ENCODE data around the gene NKD1. TPM values are rescaled to one million over a fixed set of nuclear protein-coding genes. Genes with fewer than 3 reads are reported as not detected.

NKD1 gene
- polyA plus RNA-seq, 2 donors, result 1.1 to 2.0 TPM

DNA sequence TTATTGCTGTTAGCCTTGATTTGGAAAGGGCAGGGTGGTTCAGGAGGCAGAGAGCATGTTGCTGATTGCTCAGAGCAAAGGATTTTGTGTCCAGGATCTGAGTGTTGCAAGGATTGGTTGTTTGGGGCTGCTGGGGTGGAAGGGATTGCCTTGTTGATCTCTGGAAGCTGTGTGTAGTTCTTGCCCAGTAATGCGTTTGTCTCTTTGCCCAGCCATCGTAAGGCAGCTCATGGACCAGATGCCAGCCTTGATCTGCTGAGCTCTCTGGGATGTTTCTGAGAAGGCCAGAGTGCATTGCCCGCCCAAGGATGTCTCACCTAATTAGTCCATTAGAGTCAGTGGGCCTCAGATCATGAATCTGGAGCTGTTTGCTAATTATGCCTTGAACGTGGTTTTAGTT is 33.6 kb downstream of the NKD1 start:
- 69 to 74% methylated on average over 4 of the region's 4 CpGs for WGBS, 2 donors
- Histone ChIP-seq H3K4me3 (ENCODE audit: low read depth in 1 of 2, low read length in 2 of 2) (no peak overlapping the region), H3K4me1 (ENCODE audit: control insufficient read depth in 2 of 2, insufficient read depth in 2 of 2, low read length in 1 of 2) (peaks cover 3 to 10% of the 10 kb centered on the region in 2 donors)

DNA sequence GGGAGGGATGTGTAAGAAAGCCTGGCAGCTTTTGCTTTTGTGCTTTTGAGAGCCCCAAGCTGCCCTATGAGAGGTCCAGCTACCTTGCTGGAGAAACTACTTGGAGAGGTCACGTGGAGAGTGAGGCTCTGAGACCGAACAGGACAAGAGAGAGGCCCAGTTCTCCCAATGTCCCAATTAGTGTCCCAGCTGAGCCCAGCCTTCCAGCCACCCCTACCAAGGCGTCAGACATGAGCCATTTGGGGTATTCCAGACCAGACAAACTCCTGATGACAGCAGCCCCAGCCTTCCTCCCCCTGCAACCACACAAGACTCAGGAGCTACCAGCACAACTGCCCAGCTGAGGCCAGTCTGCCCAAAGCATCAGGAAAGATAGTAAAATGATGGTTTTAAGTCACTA is 35.0 kb downstream of the NKD1 start:
- Histone ChIP-seq H3K27ac (ENCODE audit: low read depth in 2 of 2, low read length in 1 of 2) (no peak overlapping the region), H3K36me3 (ENCODE audit: control insufficient read depth in 2 of 2, insufficient read depth in 2 of 2, low read length in 1 of 2) (peaks cover 0 to 3% of the 10 kb centered on the region in 2 donors), H3K9me3 (ENCODE audit: control insufficient read depth in 2 of 2, insufficient read depth in 1 of 2, low read depth in 1 of 2, low read length in 1 of 2) (no peaks in the 10 kb centered on the region), H3K4me3 (ENCODE audit: low read depth in 1 of 2, low read length in 2 of 2) (no peak overlapping the region), H3K4me1 (ENCODE audit: control insufficient read depth in 2 of 2, insufficient read depth in 2 of 2, low read length in 1 of 2) (peaks cover 3 to 10% of the 10 kb centered on the region in 2 donors), H3K27me3 (ENCODE audit: control insufficient read depth in 1 of 2, insufficient read depth in 2 of 2, low read length in 2 of 2) (no peaks in the 10 kb centered on the region)
- WGBS, 2 donors, result 89 to 93% methylated on average over 3 of the region's 3 CpGs

More for the DNA sequence above, 33.6 kb downstream of the NKD1 start:
- Histone ChIP-seq H3K9me3 (ENCODE audit: control insufficient read depth in 2 of 2, insufficient read depth in 1 of 2, low read depth in 1 of 2, low read length in 1 of 2) (no peaks in the 10 kb centered on the region), H3K27me3 (ENCODE audit: control insufficient read depth in 1 of 2, insufficient read depth in 2 of 2, low read length in 2 of 2) (no peaks in the 10 kb centered on the region), H3K27ac (ENCODE audit: low read depth in 2 of 2, low read length in 1 of 2) (peak overlapping the region; percentile 10 to 38), H3K36me3 (ENCODE audit: control insufficient read depth in 2 of 2, insufficient read depth in 2 of 2, low read length in 1 of 2) (peaks cover 0 to 3% of the 10 kb centered on the region in 2 donors)

GRCh38 chr16:50584033-50584722 is 36.0 kb downstream of the NKD1 start:
- WGBS, 2 donors, result 60 to 64% methylated on average over 6 of the region's 6 CpGs
- no peak overlapping the region for H3K4me3 ChIP-seq (ENCODE audit: low read depth in 1 of 2, low read length in 2 of 2)
- no peaks in the 10 kb centered on the region for H3K27me3 ChIP-seq (ENCODE audit: control insufficient read depth in 1 of 2, insufficient read depth in 2 of 2, low read length in 2 of 2)
- no peaks in the 10 kb centered on the region for H3K36me3 ChIP-seq (ENCODE audit: control insufficient read depth in 2 of 2, insufficient read depth in 2 of 2, low read length in 1 of 2)
- peaks cover 3 to 10% of the 10 kb centered on the region in 2 donors for H3K4me1 ChIP-seq (ENCODE audit: control insufficient read depth in 2 of 2, insufficient read depth in 2 of 2, low read length in 1 of 2)
- no peaks in the 10 kb centered on the region for H3K9me3 ChIP-seq (ENCODE audit: control insufficient read depth in 2 of 2, insufficient read depth in 1 of 2, low read depth in 1 of 2, low read length in 1 of 2)
- H3K27ac ChIP-seq (ENCODE audit: low read depth in 2 of 2, low read length in 1 of 2), result peak overlapping the region; percentile 26 to 79

GRCh38 chr16:50585331-50585776 is 37.2 kb downstream of the NKD1 start:
- WGBS, 2 donors, result 49 to 59% methylated on average over 16 of the region's 16 CpGs
- Histone ChIP-seq H3K27me3 (ENCODE audit: control insufficient read depth in 1 of 2, insufficient read depth in 2 of 2, low read length in 2 of 2) (no peaks in the 10 kb centered on the region), H3K9me3 (ENCODE audit: control insufficient read depth in 2 of 2, insufficient read depth in 1 of 2, low read depth in 1 of 2, low read length in 1 of 2) (no peaks in the 10 kb centered on the region), H3K27ac (ENCODE audit: low read depth in 2 of 2, low read length in 1 of 2) (peak overlapping the region; percentile 71 to 79), H3K4me3 (ENCODE audit: low read depth in 1 of 2, low read length in 2 of 2) (no peak overlapping the region), H3K4me1 (ENCODE audit: control insufficient read depth in 2 of 2, insufficient read depth in 2 of 2, low read length in 1 of 2) (peaks cover 3% of the 10 kb centered on the region in 2 donors), H3K36me3 (ENCODE audit: control insufficient read depth in 2 of 2, insufficient read depth in 2 of 2, low read length in 1 of 2) (no peaks in the 10 kb centered on the region)

DNA sequence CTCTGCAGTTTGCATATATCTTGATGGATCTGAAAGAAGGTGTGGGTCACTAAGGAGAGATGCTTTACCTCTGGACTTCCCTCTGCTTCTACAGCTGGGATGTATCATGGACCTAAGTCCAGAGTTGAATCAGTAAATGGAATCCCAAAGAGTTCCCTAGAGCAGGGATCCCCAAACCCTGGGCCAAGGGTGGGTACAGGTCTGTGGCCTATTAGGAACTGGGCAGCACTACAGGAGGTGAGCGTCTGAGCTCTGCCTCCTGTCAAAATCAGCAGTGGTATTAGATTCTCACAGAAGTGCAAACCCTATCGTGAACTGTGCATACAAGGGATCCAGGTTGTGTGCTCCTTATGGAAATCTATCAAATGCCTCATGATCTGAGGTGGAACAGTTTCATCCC is 39.3 kb downstream of the NKD1 start:
- WGBS, 2 donors, result 96 to 97% methylated on average over 2 of the region's 2 CpGs
- H3K4me3 ChIP-seq (ENCODE audit: low read depth in 1 of 2, low read length in 2 of 2), result no peak overlapping the region
- H3K9me3 ChIP-seq (ENCODE audit: control insufficient read depth in 2 of 2, insufficient read depth in 1 of 2, low read depth in 1 of 2, low read length in 1 of 2), result no peaks in the 10 kb centered on the region
- H3K36me3 ChIP-seq (ENCODE audit: control insufficient read depth in 2 of 2, insufficient read depth in 2 of 2, low read length in 1 of 2), result no peaks in the 10 kb centered on the region
- peaks cover 3 to 10% of the 10 kb centered on the region in 2 donors for H3K4me1 ChIP-seq (ENCODE audit: control insufficient read depth in 2 of 2, insufficient read depth in 2 of 2, low read length in 1 of 2)
- H3K27me3 ChIP-seq (ENCODE audit: control insufficient read depth in 1 of 2, insufficient read depth in 2 of 2, low read length in 2 of 2), result no peaks in the 10 kb centered on the region
- no peak overlapping the region for H3K27ac ChIP-seq (ENCODE audit: low read depth in 2 of 2, low read length in 1 of 2)

GRCh38 chr16:50588276-50588675 is 40.1 kb downstream of the NKD1 start:
- no peaks in the 10 kb centered on the region for H3K9me3 ChIP-seq (ENCODE audit: control insufficient read depth in 2 of 2, insufficient read depth in 1 of 2, low read depth in 1 of 2, low read length in 1 of 2)
- WGBS, 2 donors, result 86 to 89% methylated on average over 2 of the region's 2 CpGs
- no peaks in the 10 kb centered on the region for H3K36me3 ChIP-seq (ENCODE audit: control insufficient read depth in 2 of 2, insufficient read depth in 2 of 2, low read length in 1 of 2)
- H3K27ac ChIP-seq (ENCODE audit: low read depth in 2 of 2, low read length in 1 of 2), result no peak overlapping the region
- H3K27me3 ChIP-seq (ENCODE audit: control insufficient read depth in 1 of 2, insufficient read depth in 2 of 2, low read length in 2 of 2), result no peaks in the 10 kb centered on the region
- H3K4me1 ChIP-seq (ENCODE audit: control insufficient read depth in 2 of 2, insufficient read depth in 2 of 2, low read length in 1 of 2), result peaks cover 0 to 10% of the 10 kb centered on the region in 2 donors
- H3K4me3 ChIP-seq (ENCODE audit: low read depth in 1 of 2, low read length in 2 of 2), result no peak overlapping the region

- Histone ChIP-seq H3K27ac (ENCODE audit: low read depth in 2 of 2, low read length in 1 of 2) (no peak overlapping the region), H3K9me3 (ENCODE audit: control insufficient read depth in 2 of 2, insufficient read depth in 1 of 2, low read depth in 1 of 2, low read length in 1 of 2) (no peaks in the 10 kb centered on the region), H3K4me1 (ENCODE audit: control insufficient read depth in 2 of 2, insufficient read depth in 2 of 2, low read length in 1 of 2) (peaks cover 0 to 15% of the 10 kb centered on the region in 2 donors), H3K36me3 (ENCODE audit: control insufficient read depth in 2 of 2, insufficient read depth in 2 of 2, low read length in 1 of 2) (no peaks in the 10 kb centered on the region), H3K27me3 (ENCODE audit: control insufficient read depth in 1 of 2, insufficient read depth in 2 of 2, low read length in 2 of 2) (no peaks in the 10 kb centered on the region), H3K4me3 (ENCODE audit: low read depth in 1 of 2, low read length in 2 of 2) (no peak overlapping the region)
- 69 to 73% methylated on average over 6 of the region's 6 CpGs for WGBS, 2 donors
Measured at GRCh38 chr16:50591209-50591608, 43.0 kb downstream of the NKD1 start.

DNA sequence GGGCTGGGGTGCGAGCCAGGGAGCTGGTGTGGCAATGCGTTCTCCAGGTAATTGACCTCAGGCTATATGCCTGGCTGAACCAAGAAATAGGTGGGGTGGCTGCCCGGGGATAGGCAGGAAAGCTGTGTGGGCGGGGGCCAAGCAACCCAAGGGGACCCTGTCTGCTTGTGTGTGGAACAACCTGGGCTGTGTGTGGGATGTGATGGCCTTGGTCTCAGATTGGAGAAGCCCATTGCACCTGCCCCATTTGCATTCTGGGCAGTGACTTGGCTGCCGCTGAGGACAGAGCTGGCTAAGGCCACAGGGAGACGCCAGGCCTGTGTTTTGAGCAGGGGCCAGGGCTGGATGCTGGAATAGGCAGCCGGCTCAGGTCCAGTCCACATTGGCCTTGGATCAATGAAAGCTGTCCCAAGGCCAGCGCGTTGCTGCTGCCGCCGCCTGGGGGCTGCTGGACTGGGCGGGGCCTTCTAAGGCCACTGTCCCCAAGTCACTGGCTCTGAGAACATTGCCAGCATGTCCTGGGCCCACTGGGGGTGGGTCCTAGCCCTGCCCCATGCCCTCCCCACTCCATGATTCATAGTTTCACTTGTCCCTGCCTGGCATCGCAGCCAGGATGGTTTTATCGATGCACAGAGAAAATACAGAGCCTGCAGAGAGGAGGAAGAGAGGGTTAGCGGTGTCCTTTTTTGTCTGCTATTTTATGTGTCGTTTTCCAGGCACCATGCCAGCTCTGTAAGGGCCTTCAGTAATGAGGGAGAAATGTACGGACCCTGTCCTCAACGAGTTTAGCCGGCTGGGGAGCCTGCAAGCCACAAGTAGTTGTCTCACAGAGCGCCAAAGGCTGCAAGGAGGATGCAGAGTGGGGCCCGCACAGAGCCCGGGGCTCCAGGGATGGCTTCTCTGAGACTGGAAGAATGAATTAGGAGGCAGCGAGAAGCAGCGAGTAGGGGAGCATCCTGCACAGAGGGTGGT is 43.9 kb downstream of the NKD1 start:
- peaks cover 0 to 15% of the 10 kb centered on the region in 2 donors for H3K4me1 ChIP-seq (ENCODE audit: control insufficient read depth in 2 of 2, insufficient read depth in 2 of 2, low read length in 1 of 2)
- H3K9me3 ChIP-seq (ENCODE audit: control insufficient read depth in 2 of 2, insufficient read depth in 1 of 2, low read depth in 1 of 2, low read length in 1 of 2), result no peaks in the 10 kb centered on the region
- no peak overlapping the region for H3K4me3 ChIP-seq (ENCODE audit: low read depth in 1 of 2, low read length in 2 of 2)
- no peaks in the 10 kb centered on the region for H3K27me3 ChIP-seq (ENCODE audit: control insufficient read depth in 1 of 2, insufficient read depth in 2 of 2, low read length in 2 of 2)
- WGBS, 2 donors, result 33 to 36% methylated on average over 24 of the region's 24 CpGs
- H3K27ac ChIP-seq (ENCODE audit: low read depth in 2 of 2, low read length in 1 of 2), result peak overlapping the region; percentile 13 to 50
- no peaks in the 10 kb centered on the region for H3K36me3 ChIP-seq (ENCODE audit: control insufficient read depth in 2 of 2, insufficient read depth in 2 of 2, low read length in 1 of 2)

GRCh38 chr16:50592996-50593395 is 44.8 kb downstream of the NKD1 start:
- WGBS, 2 donors, result 78 to 88% methylated on average over 7 of the region's 7 CpGs
- Histone ChIP-seq H3K27ac (ENCODE audit: low read depth in 2 of 2, low read length in 1 of 2) (no peak overlapping the region), H3K4me3 (ENCODE audit: low read depth in 1 of 2, low read length in 2 of 2) (no peak overlapping the region), H3K36me3 (ENCODE audit: control insufficient read depth in 2 of 2, insufficient read depth in 2 of 2, low read length in 1 of 2) (no peaks in the 10 kb centered on the region), H3K4me1 (ENCODE audit: control insufficient read depth in 2 of 2, insufficient read depth in 2 of 2, low read length in 1 of 2) (peaks cover 0 to 15% of the 10 kb centered on the region in 2 donors), H3K9me3 (ENCODE audit: control insufficient read depth in 2 of 2, insufficient read depth in 1 of 2, low read depth in 1 of 2, low read length in 1 of 2) (no peaks in the 10 kb centered on the region), H3K27me3 (ENCODE audit: control insufficient read depth in 1 of 2, insufficient read depth in 2 of 2, low read length in 2 of 2) (no peaks in the 10 kb centered on the region)
